Heart left ventricle (tissue), 16 donors: ENCODE data around the gene NAT16. TPM values are rescaled to one million over a fixed set of nuclear protein-coding genes. Genes with fewer than 3 reads are reported as not detected.

Experiments used
- ATAC-seq, 4 donors: fragments of 200-7000 bp; cut with Tn5 transposase; one replicate each; pipeline ENCODE4 v1.9.1; 2020 to 2022; ENCODE audit warnings: moderate library complexity in 4 of 4, mild to moderate bottlenecking in 3 of 4, moderate number of reproducible peaks in 1 of 4
- DNase-seq, 5 donors: peaks; one replicate each; pipeline ENCODE4 v3.0.0-alpha.2; 2020
- H3K27ac ChIP-seq, 12 donors: fragments of 200-600 bp; sonication (generic) in 4 of 12; one replicate each; pipeline versions ENCODE4 v1.5.0 to v1.8.0; 2016 to 2022; ENCODE audit warnings: mild to moderate bottlenecking in 2 of 12
- H3K27me3 ChIP-seq, 9 donors: fragments of 200-600 bp; sonication (generic) in 2 of 9; one replicate each; pipeline versions ENCODE4 v1.5.1 to v1.8.0; 2016 to 2022; ENCODE audit warnings: mild to moderate bottlenecking in 3 of 9
- H3K36me3 ChIP-seq, 9 donors: fragments of 200-600 bp; sonication (generic) in 2 of 9; one replicate each; pipeline versions ENCODE4 v1.5.0 to v1.8.0; 2018 to 2022; ENCODE audit warnings: mild to moderate bottlenecking in 2 of 9
- H3K4me1 ChIP-seq, 12 donors: fragments of 200-600 bp; sonication (generic) in 4 of 12; one replicate each; pipeline versions ENCODE4 v1.5.0 to v1.8.0; 2016 to 2022; ENCODE audit warnings: mild to moderate bottlenecking in 3 of 12
- H3K4me3 ChIP-seq, 12 donors: fragments of 200-600 bp; sonication (generic) in 4 of 12; one replicate each; pipeline versions ENCODE4 v1.5.0 to v1.8.0; 2017 to 2022; ENCODE audit warnings: mild to moderate bottlenecking in 9 of 12, moderate library complexity in 4 of 12
- H3K9me3 ChIP-seq, 12 donors: fragments of 200-600 bp; sonication (generic) in 4 of 12; one replicate each; pipeline versions ENCODE4 v1.5.0 to v1.8.0; 2016 to 2022; ENCODE audit warnings: mild to moderate bottlenecking in 1 of 12
- CTCF ChIP-seq, 12 donors: fragments of 200-600 bp; sonication (generic) in 4 of 12; IDR thresholded peaks; one replicate each; pipeline versions ENCODE4 v1.5.0 to v1.8.0; 2018 to 2022; ENCODE audit warnings: antibody characterized with exemption in 12 of 12, mild to moderate bottlenecking in 5 of 12
- POLR2A ChIP-seq, 2 donors: fragments of 450-650 bp; IDR thresholded peaks; one replicate each; pipeline ENCODE4 v1.6.1; 2017; ENCODE audit warnings: antibody characterized with exemption in 2 of 2, mild to moderate bottlenecking in 2 of 2, moderate library complexity in 2 of 2
- WGBS, 4 donors: extraction: QIAGEN DNeasy Blood & Tissue Kit in 2 of 4; methylation state at CpG; one replicate each; pipeline versions ENCODE4 v1.1.5 to v1.1.7; 2013 to 2018; 5-methylcytosine and 5-hydroxymethylcytosine counted together
- intact Hi-C, 10 donors: fragments of 100-400 bp; cut with DNase I; formaldehyde crosslinking; loops; one replicate each; pipeline versions ENCODE4 v1.11.1 to v1.14.2; 2022
- polyA plus RNA-seq, 2 donors: library from polyadenylated mRNA; stranded (reverse); fragments of 200-250 nt; gene quantifications; one replicate each; pipeline ENCODE4 v1.2.3, GENCODE V29; 2013
- total RNA-seq, 9 donors: library from RNA; depleted of rRNA in 2 of 9; stranded (reverse); fragments of >200 nt in 2 of 9; fragmentation: NEBNext Ultra II Directional in 3 of 9; extraction: Animal tissue kit (Norgen Biotek cat#: 25700) in 3 of 9; gene quantifications; one replicate each; pipeline versions ENCODE4 v1.1.0 to v1.2.4, GENCODE V29; 2016 to 2023
- donor health status: ischemic (EF 13 %, LVEDD 7.1; RV severe dilation, severe dysfunction).
- donor health status: healthy with polysubstance abuse.
- donor health status: DM: no; HTN: yes; CAD: no.
- donor health status: DM: no; HTN: no; CAD: no.
- donor health status: ischemic (EF 25% LVEDD 6.9; RV normal size, moderate dysfunction).
- donor health status: ischemic (EF 25% LVEDD 5.7; RV mildly dilated, moderate dysfunction).
- donor health status: healthy.
- donor health status: DM: yes; HTN: yes; CAD: no.
- donor health status: ischemic (EF 35%, LVEDD 5.7; RV mildly dilated, moderate dysfunction).
- donor health status: nonischemic (EF 11% LVEDD 7.7; RV severe dilation, severe dysfunction).
- donor health status: DM: yes; HTN: yes; CAD: no.
- donor health status: PGD.
- donor health status: ischemic (EF 29% LVEDD 5.4; RV normal size, mild dysfunction).
- donor health status: nonischemic (EF 23%, LVEDD 6.1; RV moderate dilation, normal function).

Gene NAT16
- total and polyA plus RNA-seq, 11 donors, result 0.23 TPM; not detected in 10

DNA sequence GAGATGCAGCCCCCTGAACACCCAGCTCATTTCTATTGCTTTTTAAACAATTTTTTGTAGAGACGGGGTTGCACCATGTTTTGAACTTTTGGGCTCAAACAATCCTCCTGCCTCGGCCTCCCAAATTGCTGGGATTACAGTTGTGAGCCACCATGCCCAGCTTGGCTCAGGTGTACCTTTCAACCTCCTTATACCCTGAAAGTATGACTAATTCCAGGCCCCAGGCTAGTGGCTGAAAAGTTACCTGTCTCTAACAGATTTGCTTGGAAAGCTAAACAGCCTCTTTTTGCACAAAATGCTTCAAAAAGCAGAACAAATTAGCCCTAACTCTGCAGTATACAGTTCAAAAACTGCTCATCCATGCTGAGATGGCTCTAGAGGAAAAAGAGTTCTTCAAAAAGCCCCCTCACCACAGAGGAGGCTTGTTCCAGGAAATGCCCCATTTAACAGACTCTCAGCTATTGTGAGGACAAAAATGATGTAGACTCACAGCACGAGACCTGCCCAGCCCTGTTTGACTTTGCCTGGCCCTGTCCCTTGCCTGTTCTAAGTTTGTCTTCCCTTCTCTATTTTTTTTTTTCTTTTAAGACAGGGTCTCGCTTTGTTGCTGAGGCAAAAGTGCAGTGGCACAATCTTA is 39.2 kb downstream of the NAT16 start:
- peaks cover 0 to 29% (median 12%) of the 10 kb centered on the region in 12 donors for H3K4me1 ChIP-seq
- no peak for ATAC-seq
- intact Hi-C loops, result loop anchor here in 5 of 10 donors (5.0 to 10.0 kb wide), 4 partner anchors 51 to 246 kb away; partner anchors contain the start of gene ACHE (in 1 of the 5)
- no peak overlapping the region for H3K4me3 ChIP-seq
- no peak for DNase-seq
- peaks cover 0 to 12% (median 0%) of the 10 kb centered on the region in 9 donors for H3K36me3 ChIP-seq
- 89 to 92% (median 89%) methylated on average over 4 of the region's 4 CpGs for WGBS, 4 donors
- H3K9me3 ChIP-seq, result no peaks in the 10 kb centered on the region
- no peak overlapping the region for H3K27ac ChIP-seq
- TF ChIP-seq POLR2A (IDR thresholded peaks at IDR 0.05), result no peak
- no peak for TF ChIP-seq CTCF (IDR thresholded peaks at IDR 0.05)
- H3K27me3 ChIP-seq, result no peaks in the 10 kb centered on the region

DNA sequence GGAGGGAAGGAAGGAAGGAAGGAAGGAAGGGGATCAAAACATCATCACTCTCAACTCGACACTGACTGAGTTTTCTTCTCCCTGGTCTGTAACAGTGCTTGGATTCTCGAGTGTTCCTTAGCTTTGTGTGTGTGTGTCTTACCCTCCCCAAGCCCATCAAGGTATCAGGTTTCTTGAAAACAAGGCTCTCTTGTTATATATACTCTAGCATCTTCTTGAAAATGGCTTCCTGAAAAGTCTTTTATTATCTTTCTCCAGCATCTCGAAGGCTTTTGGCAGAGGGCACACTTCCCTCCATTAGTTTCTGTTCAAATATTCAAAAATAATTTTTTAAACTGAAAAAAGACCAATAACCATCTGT is 39.8 kb downstream of the NAT16 start:
- no peaks in the 10 kb centered on the region for H3K27me3 ChIP-seq
- H3K27ac ChIP-seq, result no peak overlapping the region
- no peak overlapping the region for H3K4me3 ChIP-seq
- no peaks in the 10 kb centered on the region for H3K9me3 ChIP-seq
- TF ChIP-seq CTCF (IDR thresholded peaks at IDR 0.05) (no peak), POLR2A (IDR thresholded peaks at IDR 0.05) (no peak)
- H3K4me1 ChIP-seq, result peaks cover 0 to 29% (median 12%) of the 10 kb centered on the region in 12 donors
- DNase-seq (no peak), ATAC-seq (no peak)
- intact Hi-C loops, result loop anchor here in 5 of 10 donors (5.0 to 10.0 kb wide), 4 partner anchors 52 to 246 kb away; partner anchors contain the start of gene ACHE (in 1 of the 5)
- WGBS, 4 donors, result 33 to 40% (median 37%) methylated on average over 3 of the region's 3 CpGs
- H3K36me3 ChIP-seq, result peaks cover 0 to 16% (median 0%) of the 10 kb centered on the region in 9 donors

DNA sequence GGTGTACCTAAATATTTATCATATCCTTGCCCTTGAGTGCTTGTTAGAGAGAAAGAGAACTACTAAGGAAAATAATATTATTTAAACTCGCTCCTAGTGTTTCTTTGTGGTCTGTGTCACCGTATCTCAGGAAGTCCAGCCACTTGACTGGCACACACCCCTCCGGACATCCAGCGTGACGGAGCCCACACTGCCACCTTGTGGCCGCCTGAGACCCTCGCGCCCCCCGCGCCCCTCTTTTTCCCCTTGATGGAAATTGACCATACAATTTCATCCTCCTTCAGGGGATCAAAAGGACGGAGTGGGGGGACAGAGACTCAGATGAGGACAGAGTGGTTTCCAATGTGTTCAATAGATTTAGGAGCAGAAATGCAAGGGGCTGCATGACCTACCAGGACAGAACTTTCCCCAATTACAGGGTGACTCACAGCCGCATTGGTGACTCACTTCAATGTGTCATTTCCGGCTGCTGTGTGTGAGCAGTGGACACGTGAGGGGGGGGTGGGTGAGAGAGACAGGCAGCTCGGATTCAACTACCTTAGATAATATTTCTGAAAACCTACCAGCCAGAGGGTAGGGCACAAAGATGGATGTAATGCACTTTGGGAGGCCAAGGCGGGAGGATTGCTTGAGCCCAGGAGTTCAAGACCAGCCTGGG is 41.8 kb downstream of the NAT16 start:
- DNase-seq (peak in 4 of 5 donors; percentile 66 to 91 (median 82)), ATAC-seq (peak; percentile 68 to 93 (median 92))
- Histone ChIP-seq H3K9me3 (no peaks in the 10 kb centered on the region), H3K4me3 (peak overlapping the region in 3 of 12 donors; percentile 0 to 15 (median 4)), H3K27me3 (no peaks in the 10 kb centered on the region), H3K27ac (peak overlapping the region in 7 of 12 donors; percentile 41 to 76 (median 55)), H3K36me3 (peaks cover 0 to 26% (median 0%) of the 10 kb centered on the region in 9 donors), H3K4me1 (peaks cover 0 to 21% (median 10%) of the 10 kb centered on the region in 12 donors)
- peak; percentile 72 to 89 (median 84) for TF ChIP-seq CTCF (IDR thresholded peaks at IDR 0.05)
- TF ChIP-seq POLR2A (IDR thresholded peaks at IDR 0.05), result no peak
- intact Hi-C loops, result loop anchor here in 8 of 10 donors (1.0 to 10.0 kb wide), 7 partner anchors 41 to 246 kb away; partner anchors contain the start of gene ACHE (in 3 of the 8)
- whole genome bisulfite sequencing, 4 donors, result 5 to 7% (median 6%) methylated on average over 15 to 16 of the region's 16 CpGs
